SJCRH30 (cell line): ENCODE measurements around the gene NUP133. TPM values are rescaled to one million over a fixed set of nuclear protein-coding genes. Genes with fewer than 3 reads are reported as not detected.
A peak's percentile ranks its signal among the peaks of the same experiment; 100 is the strongest.
"Not testable (repeated sequence)": the region's sequence is repeated elsewhere in the genome, so short reads cannot be mapped to it uniquely, and the experiment has no call there.

Experiments
- DNase-seq, 2 experiments: peaks; one replicate each; pipeline ENCODE4 v3.0.0-alpha.2; 2015 to 2020
- H3K27ac ChIP-seq: fragments of 250-450 bp; sonication (Bioruptor Pico); 2 replicates; pipeline ENCODE4 v1.5.1; 2020; ENCODE audit warnings: mild to moderate bottlenecking, moderate library complexity
- H3K27me3 ChIP-seq: fragments of 250-450 bp; sonication (Bioruptor Pico); 2 replicates; pipeline ENCODE4 v1.5.1; 2020; ENCODE audit warnings: mild to moderate bottlenecking, moderate library complexity
- H3K36me3 ChIP-seq: fragments of 250-450 bp; sonication (Bioruptor Pico); 2 replicates; pipeline ENCODE4 v1.5.1; 2020; ENCODE audit warnings: mild to moderate bottlenecking, moderate library complexity
- H3K4me1 ChIP-seq: fragments of 250-450 bp; sonication (Bioruptor Pico); 2 replicates; pipeline ENCODE4 v1.5.1; 2020; ENCODE audit warnings: mild to moderate bottlenecking, moderate library complexity
- H3K4me3 ChIP-seq: fragments of 250-450 bp; sonication (Bioruptor Pico); 2 replicates; pipeline ENCODE4 v1.5.1; 2020; ENCODE audit warnings: mild to moderate bottlenecking, moderate library complexity
- H3K9me3 ChIP-seq: fragments of 250-450 bp; sonication (Bioruptor Pico); replicated peaks from 2 replicates; pipeline ENCODE4 v1.5.1; 2020; ENCODE audit warnings: mild to moderate bottlenecking, moderate library complexity
- total RNA-seq: library from RNA; depleted of rRNA; stranded (reverse); fragments of >200 nt; shearing (Covaris generic); gene quantifications from 2 replicates; pipeline ENCODE4 v1.2.3, GENCODE V29; 2014

Gene NUP133
- total RNA-seq, 1 experiment from 2014 or later: 54.0 TPM

DNA sequence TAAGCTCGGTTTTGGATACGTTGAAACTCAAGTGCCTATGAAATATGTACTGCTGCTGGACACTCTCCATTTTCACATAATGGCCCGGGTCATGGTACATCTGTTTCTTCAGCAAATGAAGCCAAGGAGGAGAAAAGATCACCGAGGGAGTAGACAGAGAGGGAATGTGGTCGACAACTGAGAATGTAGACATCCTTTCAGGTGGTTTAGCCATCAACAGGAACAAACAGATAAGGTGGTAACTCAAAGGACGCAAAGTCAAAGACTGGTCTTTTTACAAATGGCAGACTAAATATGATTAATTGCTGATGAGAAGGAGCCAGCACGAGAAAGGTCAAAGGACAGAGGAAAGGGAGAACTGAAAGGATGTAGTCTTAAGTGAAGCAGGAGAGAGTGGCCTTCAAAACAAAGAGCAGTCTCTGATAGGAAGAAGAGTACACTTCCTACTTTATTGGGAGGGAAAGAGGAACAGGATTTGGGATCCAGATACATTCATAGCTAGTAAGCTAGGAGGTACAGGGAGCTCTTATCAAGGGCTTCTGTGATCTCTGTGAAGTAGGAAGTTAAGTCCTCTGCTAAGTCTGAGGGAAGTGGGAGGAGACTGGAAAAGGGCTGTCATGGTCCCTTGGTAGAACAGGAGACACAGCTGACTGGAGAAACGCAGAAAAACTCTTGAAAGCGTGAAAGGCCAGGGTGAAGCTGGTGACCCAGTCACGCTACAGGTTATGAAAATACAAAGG lies 28.3 kb downstream of the NUP133 start:
- no peaks in the 10 kb centered on the region for H3K4me1 ChIP-seq

GRCh38 chr1:229478852-229479251 lies 29.3 kb downstream of the NUP133 start:
- Histone ChIP-seq H3K4me1 (no peaks in the 10 kb centered on the region), H3K27ac (no peak overlapping the region), H3K27me3 (no peaks in the 10 kb centered on the region), H3K9me3 (no peaks in the 10 kb centered on the region), H3K4me3 (no peak overlapping the region), H3K36me3 (peaks cover 40% of the 10 kb centered on the region)
- DNase-seq: no peak

More for the DNA sequence above, 28.3 kb downstream of the NUP133 start:
- Histone ChIP-seq H3K36me3 (peaks cover 40% of the 10 kb centered on the region), H3K9me3 (no peaks in the 10 kb centered on the region), H3K4me3 (no peak overlapping the region), H3K27me3 (no peaks in the 10 kb centered on the region), H3K27ac (no peak overlapping the region)
- no peak for DNase-seq

- DNase-seq: not testable (repeated sequence)
Measured at GRCh38 chr1:229475859-229476258, 32.3 kb downstream of the NUP133 start.

DNA sequence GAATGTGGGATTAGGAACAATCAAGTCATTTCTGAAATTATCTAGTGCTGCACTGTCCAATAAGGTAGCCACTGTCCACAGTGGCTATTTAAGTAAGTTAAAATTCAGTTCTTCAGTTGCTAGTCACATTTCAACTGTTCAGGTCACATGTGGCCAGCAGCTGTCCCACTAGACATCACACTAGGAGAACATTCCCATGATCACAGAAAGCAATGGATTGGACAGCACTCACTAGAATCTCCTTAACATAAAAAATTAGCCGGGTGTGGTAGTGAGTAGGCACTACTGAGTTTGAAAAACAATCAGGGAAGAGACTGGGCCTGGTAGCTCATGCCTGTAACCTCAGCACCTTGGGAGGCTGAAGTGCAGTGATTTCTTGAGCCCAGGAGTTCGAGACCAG lies 33.6 kb downstream of the NUP133 start:
- Histone ChIP-seq H3K4me3 (no peak overlapping the region), H3K9me3 (no peaks in the 10 kb centered on the region), H3K27ac (no peak overlapping the region), H3K36me3 (peaks cover 34% of the 10 kb centered on the region), H3K27me3 (no peaks in the 10 kb centered on the region), H3K4me1 (no peaks in the 10 kb centered on the region)
- no peak for DNase-seq

More at GRCh38 chr1:229475859-229476258, 32.3 kb downstream of the NUP133 start:
- H3K9me3 ChIP-seq, H3K27me3 ChIP-seq, H3K4me1 ChIP-seq, H3K4me3 ChIP-seq, H3K27ac ChIP-seq: not testable (repeated sequence)
- peaks cover 27% of the 10 kb centered on the region for H3K36me3 ChIP-seq

DNA sequence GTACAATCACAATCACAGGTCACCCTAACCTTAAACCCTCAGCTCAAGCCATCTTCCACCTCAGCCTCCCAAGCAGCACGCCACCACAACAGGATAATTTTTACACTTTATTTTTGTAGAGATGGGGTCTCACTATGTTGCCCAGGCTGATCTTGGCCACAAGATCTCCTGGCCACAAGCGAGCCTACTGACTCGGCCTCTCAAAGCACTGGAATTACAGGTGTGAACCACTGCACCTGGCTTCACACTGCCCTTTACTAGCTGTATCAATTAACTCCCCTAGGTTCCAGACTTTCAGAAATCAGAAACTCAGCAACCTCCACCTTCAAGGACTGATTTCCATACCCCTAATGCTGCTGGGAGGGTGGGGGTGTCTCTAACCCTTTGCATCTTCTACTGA lies 37.0 kb downstream of the NUP133 start:
- Histone ChIP-seq H3K9me3 (no peaks in the 10 kb centered on the region), H3K36me3 (peaks cover 41% of the 10 kb centered on the region), H3K4me1 (no peaks in the 10 kb centered on the region), H3K27me3 (no peaks in the 10 kb centered on the region), H3K27ac (no peak overlapping the region), H3K4me3 (no peak overlapping the region)
- no peak for DNase-seq

DNA sequence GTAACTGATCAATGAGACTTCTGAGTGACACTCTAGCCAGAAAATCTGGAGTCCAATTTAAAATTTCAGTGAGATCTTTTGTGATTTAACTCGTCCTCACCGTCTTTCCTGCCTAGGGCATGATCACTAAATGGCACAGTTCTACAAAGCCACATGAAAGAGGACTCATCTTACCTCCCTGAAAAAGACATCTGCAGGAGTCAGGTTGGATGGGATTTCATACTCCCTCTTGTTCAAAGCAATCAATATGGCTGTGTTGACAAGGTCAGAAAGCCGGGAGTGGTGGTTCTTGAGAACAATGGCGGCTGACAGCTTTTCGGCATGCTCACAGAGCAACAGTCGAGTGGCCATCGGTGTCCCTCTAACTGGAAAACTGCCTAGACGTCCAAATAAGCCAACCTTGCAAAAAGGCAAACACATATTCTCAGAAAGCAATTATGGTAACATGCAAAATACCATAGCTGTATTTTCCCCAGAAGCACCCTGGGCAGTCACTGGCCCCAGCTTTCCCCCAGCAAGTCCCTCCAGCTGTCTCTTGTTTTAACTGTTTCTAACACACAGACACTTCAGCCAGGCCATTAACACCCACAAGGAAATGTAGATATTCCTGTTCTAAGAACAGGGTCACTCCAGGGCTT lies 37.6 kb downstream of the NUP133 start:
- Histone ChIP-seq H3K9me3 (no peaks in the 10 kb centered on the region), H3K27ac (no peak overlapping the region)

DNA sequence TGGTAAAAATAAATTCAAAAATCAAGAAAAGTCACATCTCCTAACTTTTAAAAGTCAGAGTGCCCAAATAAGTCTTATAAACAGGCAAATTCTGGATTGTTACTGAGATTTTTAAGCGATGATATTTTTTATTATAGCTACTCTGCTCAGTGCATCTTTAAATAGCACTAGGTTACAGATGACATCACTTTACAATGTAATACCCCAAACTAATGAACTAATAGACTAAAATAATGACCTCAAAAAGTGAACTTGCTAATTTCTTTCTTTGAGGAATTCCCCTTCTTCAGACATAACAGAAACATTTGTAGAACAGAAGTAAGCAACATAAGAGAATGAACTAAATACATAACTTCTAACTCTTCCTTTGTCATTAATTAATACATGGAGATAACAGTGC lies 41.3 kb downstream of the NUP133 start:
- peaks cover 57% of the 10 kb centered on the region for H3K36me3 ChIP-seq
- DNase-seq: no peak
- no peak overlapping the region for H3K27ac ChIP-seq
- H3K9me3 ChIP-seq: no peaks in the 10 kb centered on the region
- no peaks in the 10 kb centered on the region for H3K4me1 ChIP-seq
- H3K27me3 ChIP-seq: no peaks in the 10 kb centered on the region
- no peak overlapping the region for H3K4me3 ChIP-seq

More for the DNA sequence above, 37.6 kb downstream of the NUP133 start:
- H3K36me3 ChIP-seq: peaks cover 42% of the 10 kb centered on the region
- no peak overlapping the region for H3K4me3 ChIP-seq
- DNase-seq: no peak
- H3K27me3 ChIP-seq: no peaks in the 10 kb centered on the region
- no peaks in the 10 kb centered on the region for H3K4me1 ChIP-seq

DNA sequence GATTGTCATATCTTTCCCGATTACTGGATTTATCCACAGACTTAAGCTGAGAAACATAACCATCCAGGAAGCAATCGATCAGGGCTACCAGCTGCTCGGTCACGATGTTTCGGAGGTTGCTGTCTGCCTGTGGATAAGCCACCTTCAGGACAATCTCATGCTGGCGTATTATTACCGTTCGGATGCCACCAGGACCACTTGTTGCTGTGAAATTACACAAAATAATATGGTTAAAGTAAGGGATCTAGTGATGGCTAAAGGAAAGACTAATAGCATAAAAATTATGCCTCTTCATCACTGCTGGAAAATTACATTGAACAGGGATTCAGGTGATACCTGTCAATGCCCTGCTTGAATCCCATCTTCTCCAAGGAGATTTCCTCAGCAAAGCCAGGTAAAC lies 43.5 kb downstream of the NUP133 start:
- Histone ChIP-seq H3K4me1 (no peaks in the 10 kb centered on the region), H3K27me3 (no peaks in the 10 kb centered on the region), H3K36me3 (peaks cover 67% of the 10 kb centered on the region), H3K27ac (no peak overlapping the region), H3K4me3 (no peak overlapping the region), H3K9me3 (no peaks in the 10 kb centered on the region)
- no peak for DNase-seq

DNA sequence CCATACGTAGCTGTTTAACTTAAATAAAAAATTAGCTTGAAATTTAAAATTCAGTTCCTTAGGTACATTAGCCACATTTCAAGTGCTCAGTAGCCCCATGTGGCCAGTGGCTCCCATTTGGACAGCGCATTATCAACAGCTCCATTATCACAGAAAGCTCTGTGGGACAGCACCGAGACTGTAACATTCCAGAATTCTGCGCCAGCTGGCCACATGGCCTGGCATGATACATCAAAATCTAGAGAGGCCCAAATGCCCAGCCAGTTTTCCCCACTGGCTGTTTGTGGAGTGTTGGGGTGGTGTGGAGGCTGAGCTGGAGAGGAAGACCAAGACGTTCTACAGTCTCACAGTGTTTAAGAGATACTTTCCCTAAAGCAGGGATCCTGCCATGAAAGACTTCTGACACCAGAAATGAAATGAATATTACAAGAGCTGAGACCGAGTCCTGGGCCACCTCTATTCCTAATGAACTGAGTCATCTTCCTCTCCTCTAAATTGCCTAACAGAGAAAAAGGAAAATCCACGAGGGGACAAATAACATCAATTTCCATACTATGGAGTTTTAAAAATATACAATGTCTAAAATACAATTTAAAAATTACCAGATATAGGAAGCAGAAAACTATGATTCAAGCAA lies 47.0 kb downstream of the NUP133 start:
- Histone ChIP-seq H3K36me3 (peaks cover 69% of the 10 kb centered on the region), H3K27ac (no peak overlapping the region), H3K4me1 (peaks cover 2% of the 10 kb centered on the region; the same call in 1 of the 2 replicates), H3K4me3 (no peak overlapping the region), H3K27me3 (no peaks in the 10 kb centered on the region), H3K9me3 (no peaks in the 10 kb centered on the region)
- DNase-seq: no peak

DNA sequence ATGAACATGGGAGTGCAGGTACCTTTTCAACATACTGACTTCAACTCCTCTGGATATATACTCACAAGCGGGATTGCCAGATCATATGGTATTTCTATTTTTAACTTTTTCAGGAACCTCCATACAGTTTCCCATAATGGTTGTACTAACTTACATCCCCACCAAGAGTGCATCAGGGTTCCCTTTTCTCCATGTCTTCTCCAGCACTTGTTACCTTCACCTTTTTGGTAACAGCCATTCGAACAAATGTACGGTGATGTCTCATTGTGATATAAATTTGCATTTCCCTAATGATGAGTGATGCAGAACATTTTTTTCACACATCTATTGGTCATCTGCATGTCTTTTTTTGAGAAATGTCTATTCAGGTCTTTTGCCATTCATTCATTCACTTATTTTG lies 48.3 kb downstream of the NUP133 start:
- Histone ChIP-seq H3K9me3 (no peaks in the 10 kb centered on the region), H3K36me3 (peaks cover 69% of the 10 kb centered on the region), H3K4me1 (peaks cover 7% of the 10 kb centered on the region; the same call in 1 of the 2 replicates), H3K27me3 (no peaks in the 10 kb centered on the region), H3K27ac (no peak overlapping the region), H3K4me3 (no peak overlapping the region)
- DNase-seq: no peak

GRCh38 chr1:229457436-229457835 lies 50.7 kb downstream of the NUP133 start:
- Histone ChIP-seq H3K4me3 (no peak overlapping the region), H3K9me3 (no peaks in the 10 kb centered on the region), H3K36me3 (peaks cover 51% of the 10 kb centered on the region), H3K4me1 (peaks cover 7% of the 10 kb centered on the region; the same call in 1 of the 2 replicates), H3K27me3 (no peaks in the 10 kb centered on the region), H3K27ac (no peak overlapping the region)
- no peak for DNase-seq

- Histone ChIP-seq H3K27ac (no peak overlapping the region), H3K4me3 (no peak overlapping the region), H3K27me3 (no peaks in the 10 kb centered on the region), H3K4me1 (peaks cover 7% of the 10 kb centered on the region; the same call in 1 of the 2 replicates), H3K9me3 (no peaks in the 10 kb centered on the region), H3K36me3 (peaks cover 40% of the 10 kb centered on the region)
- DNase-seq: peak in 1 of 2 experiments; percentile 42
Measured at GRCh38 chr1:229456016-229456415, 52.1 kb downstream of the NUP133 start.

DNA sequence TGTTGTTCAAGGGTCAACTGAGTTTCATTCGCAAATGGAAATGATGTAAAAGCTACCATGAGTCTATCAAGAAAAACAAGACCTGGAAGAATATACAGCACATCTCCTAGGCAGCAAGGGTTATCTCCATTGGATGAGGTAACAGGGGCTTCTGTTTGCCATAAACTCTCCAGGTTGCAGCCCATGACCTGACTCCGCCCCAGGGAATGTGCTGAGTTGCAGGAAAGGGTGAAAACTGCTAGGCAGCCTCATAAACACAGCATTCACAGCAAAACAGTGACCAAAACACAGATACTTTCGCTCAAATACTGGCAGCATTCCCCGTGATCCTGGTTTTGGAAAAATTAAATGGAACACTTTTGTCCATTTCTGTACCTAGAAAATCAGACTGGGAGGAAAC lies 54.1 kb downstream of the NUP133 start:
- Histone ChIP-seq H3K36me3 (peaks cover 35% of the 10 kb centered on the region), H3K4me3 (no peak overlapping the region), H3K9me3 (no peaks in the 10 kb centered on the region), H3K27ac (no peak overlapping the region), H3K27me3 (no peaks in the 10 kb centered on the region), H3K4me1 (peaks cover 7% of the 10 kb centered on the region; the same call in 1 of the 2 replicates)
- no peak for DNase-seq

DNA sequence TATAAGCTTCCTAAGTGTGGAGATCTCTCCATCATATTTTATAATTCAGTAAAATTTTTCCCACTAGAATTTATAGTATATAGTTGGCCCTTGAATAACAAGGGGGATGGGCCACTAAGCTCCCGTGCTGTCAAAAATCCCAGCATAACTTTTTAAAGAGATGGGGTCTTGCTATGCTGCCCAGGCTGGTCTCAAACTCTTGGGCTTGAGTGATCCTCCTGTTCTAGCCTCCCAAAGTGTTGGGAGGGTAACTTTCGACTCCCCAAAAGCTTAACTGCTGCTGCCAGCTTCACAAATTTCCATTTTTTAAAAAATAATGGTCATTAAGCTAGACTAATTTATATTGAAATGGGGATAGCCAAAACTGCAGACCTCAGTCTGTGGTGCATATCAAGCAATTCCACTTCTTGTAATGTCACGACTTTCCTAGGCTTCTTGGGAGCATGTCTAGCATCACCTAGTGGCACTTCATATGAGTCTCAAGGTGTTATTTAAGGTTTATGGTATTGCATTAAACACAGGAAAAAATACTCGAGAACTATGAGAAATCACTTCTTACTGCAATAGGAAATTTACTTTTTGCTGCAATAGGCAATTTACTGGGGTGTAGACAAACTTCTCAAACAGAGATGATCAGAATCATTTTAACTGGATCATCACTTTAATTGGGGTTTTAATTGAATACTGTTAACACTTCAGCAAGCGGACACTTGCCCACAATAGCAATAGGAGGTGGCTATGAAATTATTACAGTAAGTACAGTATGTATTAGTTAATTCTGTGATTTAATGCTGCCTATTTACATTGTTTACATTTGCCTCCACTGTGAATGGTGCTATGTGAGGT lies 55.0 kb downstream of the NUP133 start:
- Histone ChIP-seq H3K4me3 (no peak overlapping the region), H3K4me1 (peaks cover 7% of the 10 kb centered on the region; the same call in 1 of the 2 replicates), H3K9me3 (no peaks in the 10 kb centered on the region), H3K27me3 (no peaks in the 10 kb centered on the region), H3K27ac (no peak overlapping the region), H3K36me3 (peaks cover 38% of the 10 kb centered on the region)
- DNase-seq: peak in 1 of 2 experiments; percentile 26
